Heart right ventricle (tissue), 16 donors: ENCODE results near the gene PSPN. TPM values are rescaled to one million over a fixed set of nuclear protein-coding genes. Genes with fewer than 3 reads are reported as not detected.

ENCODE experiments used
- ATAC-seq, 8 donors: fragments of 200-7000 bp; cut with Tn5 transposase; one replicate each; pipeline ENCODE4 v1.9.1; 2020; ENCODE audit warnings: mild to moderate bottlenecking in 8 of 8, moderate library complexity in 8 of 8, moderate number of reproducible peaks in 1 of 8
- DNase-seq, 2 donors: peaks; one replicate each; pipeline ENCODE4 v3.0.0-alpha.2; 2020
- H3K27ac ChIP-seq, 10 donors: fragments of 200-600 bp; sonication (generic) in 2 of 10; one replicate each; pipeline versions ENCODE4 v1.5.0 to v1.8.0; 2020 to 2022; ENCODE audit warnings: mild to moderate bottlenecking in 3 of 10
- H3K27me3 ChIP-seq, 7 donors: fragments of 200-600 bp; one replicate each; pipeline ENCODE4 v1.8.0; 2021 to 2022; ENCODE audit warnings: mild to moderate bottlenecking in 2 of 7
- H3K36me3 ChIP-seq, 9 donors: fragments of 200-600 bp; sonication (generic) in 1 of 9; one replicate each; pipeline versions ENCODE4 v1.5.0 to v1.8.0; 2020 to 2022; ENCODE audit warnings: mild to moderate bottlenecking in 2 of 9
- H3K4me1 ChIP-seq, 9 donors: fragments of 200-600 bp; sonication (generic) in 1 of 9; one replicate each; pipeline versions ENCODE4 v1.5.0 to v1.8.0; 2020 to 2022; ENCODE audit warnings: mild to moderate bottlenecking in 4 of 9
- H3K4me3 ChIP-seq, 10 donors: fragments of 200-600 bp; sonication (generic) in 2 of 10; one replicate each; pipeline versions ENCODE4 v1.5.0 to v1.8.0; 2020 to 2022; ENCODE audit warnings: mild to moderate bottlenecking in 7 of 10, moderate library complexity in 2 of 10
- H3K9me3 ChIP-seq, 11 donors: fragments of 200-600 bp in 10 of 11; sonication (generic) in 2 of 11; one replicate each; pipeline versions ENCODE4 v1.5.0 to v1.8.0; 2013 to 2022; ENCODE audit warnings: mild to moderate bottlenecking in 2 of 11, control low read depth in 1 of 11, moderate library complexity in 1 of 11
- WGBS, 2 donors: extraction: QIAGEN DNeasy Blood & Tissue Kit; methylation state at CpG; one replicate each; pipeline ENCODE4 v1.1.7; 2013; ENCODE audit warnings: inconsistent platforms in 1 of 2; 5-methylcytosine and 5-hydroxymethylcytosine counted together
- intact Hi-C, 10 donors: fragments of 100-400 bp; cut with DNase I; formaldehyde crosslinking; loops; one replicate each; pipeline versions ENCODE4 v1.11.1 to v1.14.2; 2022
- microRNA-seq, 2 donors: library from miRNA; unstranded; fragments of <30 nt; microRNA quantifications; one replicate each; pipeline ENCODE4 v1.2.0, GENCODE V29; 2021
- polyA plus RNA-seq, 2 donors: library from polyadenylated mRNA; stranded (reverse); fragments of 200-250 nt; gene quantifications; one replicate each; pipeline ENCODE4 v1.2.3, GENCODE V29; 2013
- total RNA-seq, 10 donors: library from RNA; stranded (reverse); fragmentation: NEBNext Ultra II Directional in 3 of 10; extraction: Animal tissue kit (Norgen Biotek cat#: 25700) in 3 of 10; gene quantifications; one replicate each; pipeline versions ENCODE4 v1.2.1 to v1.2.4, GENCODE V29; 2021 to 2023
- TF ChIP-seq, protein P1 (sequence below), 9 donors: fragments of 200-600 bp; sonication (generic) in 2 of 9; IDR thresholded peaks; one replicate each; pipeline versions ENCODE4 v1.5.0 to v1.8.0; 2021 to 2022; ENCODE audit warnings: antibody characterized with exemption in 9 of 9, mild to moderate bottlenecking in 5 of 9, moderate library complexity in 1 of 9
- donor health status: Arrhythmogenic right ventricular cardiomyopathy.
- donor health status: ischemic (EF 13 %, LVEDD 7.1; RV severe dilation, severe dysfunction).
- donor health status: healthy with polysubstance abuse.
- donor health status: DM: no; HTN: yes; CAD: no.
- donor health status: DM: no; HTN: no; CAD: no.
- donor health status: ischemic (EF 25% LVEDD 6.9; RV normal size, moderate dysfunction).
- donor health status: ischemic (EF 25% LVEDD 5.7; RV mildly dilated, moderate dysfunction).
- donor health status: healthy.
- donor health status: DM: yes; HTN: yes; CAD: no.
- donor health status: Ischemic cardiomyopathy.
- donor health status: ischemic (EF 35%, LVEDD 5.7; RV mildly dilated, moderate dysfunction).
- donor health status: nonischemic (EF 11% LVEDD 7.7; RV severe dilation, severe dysfunction).
- donor health status: DM: yes; HTN: yes; CAD: no.
- donor health status: PGD.
- donor health status: ischemic (EF 29% LVEDD 5.4; RV normal size, mild dysfunction).
- donor health status: nonischemic (EF 23%, LVEDD 6.1; RV moderate dilation, normal function).

Gene PSPN
- total and polyA plus RNA-seq, 12 donors = 0.36 to 1.4 (median 0.70) TPM

DNA sequence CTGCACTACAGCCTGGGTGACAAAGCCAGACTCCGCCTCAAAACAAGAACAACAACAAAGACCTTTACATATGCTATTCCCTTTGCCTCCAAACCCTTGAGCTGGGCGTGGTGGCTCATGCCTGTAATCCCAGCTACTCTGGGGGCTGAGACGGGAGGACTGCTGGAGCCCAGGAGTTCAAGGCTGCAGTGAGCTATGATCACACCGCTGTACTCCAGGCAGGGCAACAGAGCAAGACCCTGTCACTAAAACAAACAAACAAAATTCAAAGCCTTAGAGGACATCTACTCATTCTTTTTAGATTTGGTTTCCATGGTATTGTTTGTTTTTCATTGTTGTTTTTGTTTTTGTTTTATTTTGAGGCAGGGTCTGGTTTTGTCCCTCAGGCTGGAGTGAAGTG is 50.1 kb downstream of the PSPN start:
- Histone ChIP-seq H3K27me3 (peaks cover 0 to 28% (median 8%) of the 10 kb centered on the region in 7 donors), H3K4me1 (no peaks in the 10 kb centered on the region), H3K4me3 (no peak overlapping the region), H3K36me3 (no peaks in the 10 kb centered on the region), H3K9me3 (no peaks in the 10 kb centered on the region), H3K27ac (no peak overlapping the region)
- 68 to 79% methylated on average over 4 of the region's 4 CpGs for whole genome bisulfite sequencing, 2 donors
- DNase-seq (no peak), ATAC-seq (no peak)
- TF ChIP-seq, protein P1, sequence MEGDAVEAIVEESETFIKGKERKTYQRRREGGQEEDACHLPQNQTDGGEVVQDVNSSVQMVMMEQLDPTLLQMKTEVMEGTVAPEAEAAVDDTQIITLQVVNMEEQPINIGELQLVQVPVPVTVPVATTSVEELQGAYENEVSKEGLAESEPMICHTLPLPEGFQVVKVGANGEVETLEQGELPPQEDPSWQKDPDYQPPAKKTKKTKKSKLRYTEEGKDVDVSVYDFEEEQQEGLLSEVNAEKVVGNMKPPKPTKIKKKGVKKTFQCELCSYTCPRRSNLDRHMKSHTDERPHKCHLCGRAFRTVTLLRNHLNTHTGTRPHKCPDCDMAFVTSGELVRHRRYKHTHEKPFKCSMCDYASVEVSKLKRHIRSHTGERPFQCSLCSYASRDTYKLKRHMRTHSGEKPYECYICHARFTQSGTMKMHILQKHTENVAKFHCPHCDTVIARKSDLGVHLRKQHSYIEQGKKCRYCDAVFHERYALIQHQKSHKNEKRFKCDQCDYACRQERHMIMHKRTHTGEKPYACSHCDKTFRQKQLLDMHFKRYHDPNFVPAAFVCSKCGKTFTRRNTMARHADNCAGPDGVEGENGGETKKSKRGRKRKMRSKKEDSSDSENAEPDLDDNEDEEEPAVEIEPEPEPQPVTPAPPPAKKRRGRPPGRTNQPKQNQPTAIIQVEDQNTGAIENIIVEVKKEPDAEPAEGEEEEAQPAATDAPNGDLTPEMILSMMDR (IDR thresholded peaks at IDR 0.05) = no peak
- intact Hi-C loops = no loop called here

Small RNA genes lying within 50 kb of the gene (microRNA-seq; reads per million reads assigned to microRNA genes)
- gene MIR3940 (0.51 to 1.2 reads per million in 2 donors), gene MIR6790 (0 reads per million in 2 donors), gene MIR6885 (0 reads per million in 2 donors)

Other genes starting within 250 kb of the PSPN start
- gene ACSBG2, start 240.3 kb downstream of the PSPN start, total RNA-seq = not detected
- gene ACSBG2, start 240.3 kb downstream of the PSPN start, polyA plus RNA-seq = not detected
- gene MLLT1, start 96.0 kb downstream of the PSPN start, total RNA-seq = 10 to 100 TPM; 27.6 to 48.3 (median 32.4) TPM
- gene MLLT1, start 96.0 kb downstream of the PSPN start, polyA plus RNA-seq = 10 to 100 TPM; 21.4 to 28.7 TPM
- gene ACER1, start 42.3 kb downstream of the PSPN start, total RNA-seq = not detected
- gene ACER1, start 42.3 kb downstream of the PSPN start, polyA plus RNA-seq = not detected
- 10 to 100 TPM; 46.0 to 90.0 (median 60.0) TPM for gene CLPP, start 14.4 kb downstream of the PSPN start, total RNA-seq
- gene CLPP, start 14.4 kb downstream of the PSPN start, polyA plus RNA-seq = 100 to 1,000 TPM in 1 of 2 donors, 10 to 100 TPM in 1; 53.2 to 131 TPM
- 100 to 1,000 TPM; 134 to 221 (median 171) TPM for gene ALKBH7, start 3.1 kb downstream of the PSPN start, total RNA-seq
- gene ALKBH7, start 3.1 kb downstream of the PSPN start, polyA plus RNA-seq = 100 to 1,000 TPM; 108 to 159 TPM
- 10 to 100 TPM; 26.4 to 36.4 (median 30.8) TPM for gene GTF2F1, start 17.2 kb upstream of the PSPN start, total RNA-seq
- gene GTF2F1, start 17.2 kb upstream of the PSPN start, polyA plus RNA-seq = 10 to 100 TPM; 23.3 to 44.8 TPM
- gene KHSRP, start 48.9 kb upstream of the PSPN start, total RNA-seq = 100 to 1,000 TPM in 3 of 10 donors, 10 to 100 TPM in 7; 77.3 to 125 (median 90.5) TPM
- gene KHSRP, start 48.9 kb upstream of the PSPN start, polyA plus RNA-seq = 10 to 100 TPM; 50.9 to 73.7 TPM
- gene SLC25A41, start 57.8 kb upstream of the PSPN start, total RNA-seq = under 1 TPM in 6 of 10 donors, not detected in 4; 0.17 to 0.48 (median 0.38) TPM
- 1 to 10 TPM; 1.4 to 1.7 TPM for gene SLC25A41, start 57.8 kb upstream of the PSPN start, polyA plus RNA-seq
- 100 to 1,000 TPM in 5 of 10 donors, 10 to 100 TPM in 5; 72.2 to 126 (median 95.4) TPM for gene SLC25A23, start 83.9 kb upstream of the PSPN start, total RNA-seq
- gene SLC25A23, start 83.9 kb upstream of the PSPN start, polyA plus RNA-seq = 100 to 1,000 TPM in 1 of 2 donors, 10 to 100 TPM in 1; 53.4 to 104 TPM
- gene CRB3, start 88.3 kb upstream of the PSPN start, total RNA-seq = not detected
- under 1 TPM in 1 of 2 donors, not detected in 1; 0.28 TPM for gene CRB3, start 88.3 kb upstream of the PSPN start, polyA plus RNA-seq
- 1 to 10 TPM in 3 of 10 donors, under 1 TPM in 7; 0.09 to 4.0 (median 0.69) TPM for gene DENND1C, start 105.9 kb upstream of the PSPN start, total RNA-seq
- 1 to 10 TPM in 1 of 2 donors, under 1 TPM in 1; 0.43 to 1.1 TPM for gene DENND1C, start 105.9 kb upstream of the PSPN start, polyA plus RNA-seq
- 1 to 10 TPM in 4 of 10 donors, under 1 TPM in 6; 0.19 to 6.6 (median 0.81) TPM for gene TUBB4A, start 126.4 kb upstream of the PSPN start, total RNA-seq
- 1 to 10 TPM in 1 of 2 donors, under 1 TPM in 1; 0.46 to 2.9 TPM for gene TUBB4A, start 126.4 kb upstream of the PSPN start, polyA plus RNA-seq
- under 1 TPM in 7 of 10 donors, not detected in 3; 0.13 to 0.88 (median 0.22) TPM for gene TNFSF9, start 155.1 kb upstream of the PSPN start, total RNA-seq
- gene TNFSF9, start 155.1 kb upstream of the PSPN start, polyA plus RNA-seq = under 1 TPM; 0.14 to 0.15 TPM
- gene CD70, start 215.2 kb upstream of the PSPN start, total RNA-seq = under 1 TPM in 1 of 10 donors, not detected in 9; 0.49 TPM
- not detected for gene CD70, start 215.2 kb upstream of the PSPN start, polyA plus RNA-seq